Stimulated activated CD8-positive, alpha-beta memory T cell treated with anti-CD3 and anti-CD28 coated beads, Interleukin-15, amount 100 ng/mL, for 48 hours (primary cell): Measurements from ENCODE around the gene FCER1A.
"Not testable (repeated sequence)": the region's sequence is repeated elsewhere in the genome, so short reads cannot be mapped to it uniquely, and the experiment has no call there.

Source experiments
- DNase-seq, 2 donors: peaks; one replicate each; pipeline ENCODE4 v3.0.0-alpha.2; 2020; ENCODE audit warnings: low read depth in 2 of 2

Gene FCER1A

DNA sequence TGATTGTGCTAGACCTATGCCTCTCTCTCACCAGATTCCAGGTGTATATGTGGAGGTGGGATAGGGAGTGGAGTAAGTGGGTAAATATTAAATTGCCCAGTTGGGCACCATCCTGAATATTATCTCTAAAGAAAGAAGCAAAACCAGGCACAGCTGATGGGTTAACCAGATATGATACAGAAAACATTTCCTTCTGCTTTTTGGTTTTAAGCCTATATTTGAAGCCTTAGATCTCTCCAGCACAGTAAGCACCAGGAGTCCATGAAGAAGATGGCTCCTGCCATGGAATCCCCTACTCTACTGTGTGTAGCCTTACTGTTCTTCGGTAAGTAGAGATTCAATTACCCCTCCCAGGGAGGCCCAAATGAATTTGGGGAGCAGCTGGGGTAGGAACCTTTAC is at the start of gene FCER1A:
TSS of gene FCER1A (plus strand) at position 242 of the 400 bp plus-strand sequence. CDS start at position 271, 29 bp downstream.
- DNase-seq, result no peak

DNA sequence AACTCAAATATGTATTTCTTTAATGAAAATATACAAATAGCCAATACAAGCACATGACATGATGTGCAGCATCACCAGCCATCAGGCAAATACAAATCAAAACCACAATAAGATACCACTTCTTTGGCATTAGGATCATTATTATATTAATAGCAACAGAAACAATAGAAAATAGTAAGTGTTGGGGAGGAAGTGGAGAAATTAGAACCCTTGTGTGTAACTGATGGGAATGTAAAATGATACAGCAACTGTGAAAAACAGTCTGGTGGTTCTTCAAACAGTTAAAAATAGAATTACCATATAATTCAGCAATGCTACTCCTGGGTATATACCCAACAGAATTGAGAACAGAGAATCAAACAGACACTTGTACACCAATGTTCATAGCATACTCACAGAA is 40.8 kb upstream of the FCER1A start:
- no peak for DNase-seq

DNA sequence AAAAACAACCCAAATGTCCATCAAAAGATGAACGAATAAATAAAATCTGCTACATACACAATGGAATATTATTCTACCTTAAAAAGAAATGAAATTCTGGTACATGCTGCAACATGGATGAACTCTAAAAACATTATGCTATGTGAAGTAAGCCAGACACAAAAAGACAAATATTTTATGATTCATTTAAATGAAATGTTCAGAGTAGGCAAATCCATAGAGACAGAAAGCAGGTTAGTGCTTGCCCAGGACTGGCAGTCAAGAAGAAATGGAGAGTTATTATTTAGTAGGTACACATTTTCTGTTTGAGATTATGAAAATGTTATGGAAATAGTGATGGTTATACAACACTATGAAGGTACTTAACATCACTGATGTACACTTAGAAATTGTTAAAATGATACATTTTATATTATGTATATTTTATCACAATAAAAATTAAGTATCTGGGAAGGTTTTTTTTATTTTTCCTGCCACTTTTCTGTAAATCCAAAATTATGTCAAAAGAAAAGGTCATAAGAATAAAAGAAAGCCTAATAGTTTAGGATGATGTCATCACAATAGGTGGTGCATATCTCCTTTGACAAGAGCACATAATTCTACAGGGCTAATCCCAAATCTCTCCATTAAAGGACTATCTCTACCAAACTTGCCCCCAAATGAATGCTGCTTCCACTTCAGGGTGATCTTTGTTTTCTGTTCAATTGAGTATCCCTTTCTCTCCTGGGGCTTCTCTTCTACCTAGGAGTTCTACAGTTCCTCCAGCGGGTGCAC is 40.2 kb upstream of the FCER1A start:
- no peak for DNase-seq

DNA sequence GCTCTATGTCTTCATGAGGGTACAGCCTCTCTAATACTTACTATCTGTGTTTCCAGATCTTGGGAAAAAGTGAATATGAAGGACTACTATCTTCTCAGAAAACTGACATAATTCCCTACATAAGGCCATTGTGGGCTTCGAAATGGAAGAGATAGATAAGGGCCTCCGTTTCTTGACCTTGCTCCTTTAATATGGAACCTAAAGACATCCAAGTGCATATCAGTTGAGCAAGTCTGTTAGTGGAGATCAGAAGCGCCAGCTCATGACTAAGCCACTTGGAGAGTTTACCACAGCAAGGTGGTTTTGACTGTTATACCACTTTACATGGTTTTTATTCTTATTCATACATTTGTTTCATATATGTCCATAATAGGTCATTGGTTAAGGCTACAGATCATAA is 35.3 kb upstream of the FCER1A start:
- DNase-seq, result no peak

DNA sequence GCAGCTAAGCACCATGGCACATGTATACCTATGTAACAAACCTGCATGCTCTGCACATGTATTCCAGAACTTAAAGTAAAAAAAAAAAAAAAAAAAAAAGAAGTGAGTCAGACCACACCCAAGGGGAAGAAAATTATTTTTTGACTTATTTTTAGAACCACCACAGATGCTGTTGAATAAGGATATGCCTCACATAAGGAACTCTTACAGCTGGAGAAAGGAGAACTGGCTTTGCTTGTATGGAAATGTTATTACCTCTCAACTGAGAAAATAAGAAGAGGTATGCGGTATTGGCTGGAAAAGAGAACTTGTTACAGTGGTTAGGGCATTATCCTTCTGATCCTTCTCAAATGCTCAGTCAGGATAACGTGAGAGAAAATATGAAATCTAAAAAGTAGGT is 27.5 kb upstream of the FCER1A start:
- no peak for DNase-seq

DNA sequence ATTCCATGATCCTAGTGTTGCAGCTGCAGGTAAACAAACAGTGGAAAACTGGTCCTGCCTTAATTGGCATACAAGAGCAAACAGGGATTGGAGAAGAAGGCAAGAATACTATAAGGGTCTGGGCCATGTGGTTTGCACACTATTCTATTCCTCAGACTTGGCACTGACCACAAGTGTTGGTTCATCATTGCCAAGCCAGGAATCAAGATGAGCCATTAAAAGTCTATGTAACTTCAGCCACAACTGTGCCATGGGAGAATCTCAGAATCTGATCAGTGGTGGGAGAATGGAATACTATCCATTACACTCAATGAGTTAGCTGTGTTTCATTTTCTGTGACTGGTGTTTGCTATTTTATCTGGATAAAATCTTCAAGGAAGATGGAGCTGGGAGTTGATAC is 26.2 kb upstream of the FCER1A start:
- no peak for DNase-seq

DNA sequence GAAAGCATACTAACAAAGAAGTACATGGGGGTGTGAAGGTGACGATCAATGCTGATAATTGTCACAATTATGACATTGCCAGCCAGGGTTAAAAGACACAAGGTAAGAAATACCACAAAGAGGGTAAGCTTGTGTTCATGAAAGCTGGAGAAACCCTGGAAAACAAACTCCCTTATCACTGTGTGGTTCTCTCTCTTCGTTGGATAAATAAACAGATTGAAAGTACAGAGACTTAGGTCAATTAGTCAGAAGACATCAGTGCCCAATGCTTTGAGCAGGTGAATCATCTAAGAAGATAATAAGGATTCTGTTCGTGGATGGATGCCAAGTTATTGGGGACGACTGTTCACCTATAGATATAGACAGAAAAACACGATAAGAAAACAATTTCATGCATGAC is 22.4 kb upstream of the FCER1A start:
- DNase-seq, result no peak

DNA sequence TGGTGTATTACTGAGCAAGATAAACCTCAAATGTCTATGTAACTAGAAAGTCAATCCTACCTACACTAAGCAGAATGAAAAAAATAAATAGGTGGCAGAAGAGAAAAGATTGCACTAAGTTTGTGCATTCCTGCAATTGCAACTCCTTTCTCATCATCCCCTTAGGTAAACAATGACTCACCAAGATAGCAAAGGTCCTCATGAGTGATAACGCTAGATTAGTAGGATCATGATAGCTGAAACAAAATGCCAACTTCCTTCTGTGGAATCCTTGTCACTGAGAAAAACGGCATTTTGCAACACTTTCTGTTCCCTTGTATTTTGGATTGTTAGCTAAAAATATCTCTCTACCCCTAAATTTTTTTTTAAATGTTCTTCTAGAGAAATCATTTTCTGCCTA is 20.0 kb upstream of the FCER1A start:
- DNase-seq, result no peak

DNA sequence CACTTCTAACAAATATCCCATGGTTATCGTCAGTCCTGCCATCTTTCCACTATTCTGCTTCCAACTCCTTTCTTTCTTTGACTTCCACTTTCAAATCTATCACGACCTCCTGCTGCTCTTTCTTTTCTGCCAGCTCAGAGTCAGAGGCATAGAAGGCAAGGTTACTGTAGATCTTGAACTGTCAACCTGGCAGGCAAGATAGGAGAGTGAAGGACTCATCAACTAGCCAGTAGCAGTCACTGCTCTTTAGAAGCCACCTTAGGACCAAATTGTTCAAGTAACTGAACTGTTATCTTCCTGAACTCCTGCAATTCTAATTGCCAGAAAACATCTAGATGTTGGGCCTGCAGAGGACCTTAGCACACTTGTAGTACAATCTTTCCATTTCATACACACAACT is 13.1 kb upstream of the FCER1A start:
- DNase-seq, result no peak

DNA sequence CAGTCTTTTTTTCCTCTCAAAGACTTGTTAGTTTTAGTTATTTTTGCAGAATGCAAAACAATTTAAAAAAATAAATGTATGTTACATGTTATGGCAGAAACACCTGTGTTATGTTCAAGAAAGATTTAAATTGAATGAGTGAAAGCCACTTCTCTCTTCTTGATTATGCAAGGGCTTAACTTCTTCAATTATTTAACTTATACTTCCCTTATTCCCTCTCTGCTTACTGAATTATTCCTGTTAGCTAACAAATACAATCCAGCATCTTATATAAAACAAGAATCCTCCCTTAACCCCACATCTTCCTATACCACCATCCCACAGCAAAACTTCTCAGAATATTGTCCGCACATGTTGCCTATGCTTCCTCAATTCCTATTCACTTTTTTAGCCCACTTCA is 10.7 kb upstream of the FCER1A start:
- DNase-seq, result no peak

DNA sequence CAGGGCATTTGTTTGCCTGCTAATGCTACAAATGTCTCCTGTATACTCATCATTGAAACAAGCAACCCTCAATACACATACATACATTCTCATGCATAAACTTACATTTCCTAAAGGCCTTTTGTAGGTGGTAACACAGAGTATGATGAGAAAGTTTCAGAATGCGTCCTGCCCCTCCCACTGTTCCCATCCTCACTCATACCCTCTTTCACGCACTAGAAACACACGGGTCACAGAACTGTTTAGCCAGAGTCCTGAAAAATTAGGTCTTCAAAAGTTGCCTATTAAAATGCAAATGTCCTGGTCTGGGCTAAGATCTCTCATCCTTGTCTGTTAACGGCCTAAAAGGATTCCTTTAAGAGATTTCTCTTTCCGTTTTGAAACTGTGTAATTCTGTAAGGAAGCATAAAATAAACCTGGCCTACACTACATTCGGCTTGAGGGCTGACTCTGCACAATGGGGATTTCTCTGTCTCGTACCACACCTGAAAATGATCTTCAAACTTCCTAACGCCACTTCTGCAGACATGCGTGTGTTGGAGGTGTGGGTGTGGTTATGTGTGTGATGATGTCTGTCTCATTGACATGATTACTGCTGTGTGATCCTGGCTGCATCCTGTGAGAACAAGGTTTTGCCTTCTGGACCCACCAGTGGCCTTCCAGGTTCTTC is 5.3 kb upstream of the FCER1A start:
- DNase-seq, result no peak

DNA sequence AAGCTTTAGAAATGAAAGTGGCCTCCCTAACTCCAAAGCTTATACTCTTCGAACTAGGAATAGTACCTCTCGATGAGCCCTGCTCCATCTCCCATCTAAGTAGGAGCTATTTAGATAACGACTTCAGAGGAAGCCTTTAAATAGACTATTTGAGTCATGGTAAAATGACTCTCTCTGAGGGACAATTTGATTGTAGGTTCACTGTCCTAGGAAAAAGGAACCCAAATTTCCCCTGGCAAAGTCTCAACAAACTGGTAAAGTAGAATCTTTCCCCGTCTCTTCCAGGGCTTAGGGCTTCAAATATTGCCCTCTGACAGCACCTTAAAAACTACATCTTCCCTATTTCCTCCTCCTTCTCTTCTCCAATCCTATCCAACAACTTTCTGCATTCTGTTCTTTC is 2.0 kb upstream of the FCER1A start:
- no peak for DNase-seq

DNA sequence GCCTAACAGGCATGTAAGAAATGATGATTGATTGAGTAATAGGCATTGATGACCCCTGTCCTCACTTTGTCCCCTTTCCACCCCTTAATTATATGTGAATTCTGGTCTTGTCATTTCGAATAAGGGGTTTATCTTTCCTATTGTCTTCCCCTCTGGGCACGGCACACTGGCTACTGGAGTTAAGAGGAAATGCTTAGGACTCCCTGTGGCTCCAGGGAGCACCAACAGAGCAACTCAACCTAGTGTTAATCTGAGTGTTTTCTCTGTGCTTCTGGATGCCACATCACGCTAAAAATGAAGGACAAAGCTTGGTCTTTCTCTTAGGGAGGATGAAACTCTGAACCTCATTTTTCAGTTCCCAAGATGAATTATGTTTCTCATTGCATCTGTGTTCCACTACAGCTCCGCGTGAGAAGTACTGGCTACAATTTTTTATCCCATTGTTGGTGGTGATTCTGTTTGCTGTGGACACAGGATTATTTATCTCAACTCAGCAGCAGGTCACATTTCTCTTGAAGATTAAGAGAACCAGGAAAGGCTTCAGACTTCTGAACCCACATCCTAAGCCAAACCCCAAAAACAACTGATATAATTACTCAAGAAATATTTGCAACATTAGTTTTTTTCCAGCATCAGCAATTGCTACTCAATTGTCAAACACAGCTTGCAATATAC is 5.3 kb downstream of the FCER1A start:
- DNase-seq, result no peak

DNA sequence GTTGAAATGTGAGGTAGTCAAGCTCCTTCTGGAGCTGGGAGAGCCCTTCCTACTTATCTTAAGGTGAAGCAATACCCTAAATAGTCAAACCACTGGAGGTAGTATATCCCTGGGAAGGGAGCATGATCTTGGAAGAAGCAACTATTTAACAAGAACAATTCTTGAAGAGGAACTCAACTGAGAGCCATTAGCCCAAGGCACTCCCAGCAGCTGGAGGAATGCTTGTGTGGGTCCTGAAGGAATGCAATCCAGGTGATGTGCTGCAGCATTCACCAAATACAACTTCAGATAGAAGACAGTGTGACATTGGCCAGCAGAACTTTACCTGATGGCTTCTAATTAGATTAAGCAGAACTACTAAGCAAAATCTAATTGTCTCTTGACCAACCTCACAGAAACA is 9.5 kb downstream of the FCER1A start:
- no peak for DNase-seq

DNA sequence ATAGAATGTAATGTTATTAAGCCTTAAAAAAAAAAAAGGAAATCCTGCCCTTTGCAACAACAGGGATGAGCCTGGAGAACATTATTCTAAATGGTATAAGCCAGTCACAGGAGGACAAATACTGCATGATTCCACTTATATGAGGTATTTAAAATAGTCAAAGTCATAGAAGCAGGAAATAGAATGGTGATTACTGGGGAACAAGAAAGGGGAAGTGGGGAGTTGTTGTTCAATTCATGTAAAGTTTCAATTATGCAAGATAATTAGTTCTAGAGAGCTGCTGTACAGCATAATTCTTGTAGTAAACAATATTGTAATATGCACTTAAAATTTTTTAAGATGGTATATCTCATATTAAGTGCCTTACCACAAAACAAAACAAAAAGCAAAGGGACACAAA is 13.2 kb downstream of the FCER1A start:
- no peak for DNase-seq

DNA sequence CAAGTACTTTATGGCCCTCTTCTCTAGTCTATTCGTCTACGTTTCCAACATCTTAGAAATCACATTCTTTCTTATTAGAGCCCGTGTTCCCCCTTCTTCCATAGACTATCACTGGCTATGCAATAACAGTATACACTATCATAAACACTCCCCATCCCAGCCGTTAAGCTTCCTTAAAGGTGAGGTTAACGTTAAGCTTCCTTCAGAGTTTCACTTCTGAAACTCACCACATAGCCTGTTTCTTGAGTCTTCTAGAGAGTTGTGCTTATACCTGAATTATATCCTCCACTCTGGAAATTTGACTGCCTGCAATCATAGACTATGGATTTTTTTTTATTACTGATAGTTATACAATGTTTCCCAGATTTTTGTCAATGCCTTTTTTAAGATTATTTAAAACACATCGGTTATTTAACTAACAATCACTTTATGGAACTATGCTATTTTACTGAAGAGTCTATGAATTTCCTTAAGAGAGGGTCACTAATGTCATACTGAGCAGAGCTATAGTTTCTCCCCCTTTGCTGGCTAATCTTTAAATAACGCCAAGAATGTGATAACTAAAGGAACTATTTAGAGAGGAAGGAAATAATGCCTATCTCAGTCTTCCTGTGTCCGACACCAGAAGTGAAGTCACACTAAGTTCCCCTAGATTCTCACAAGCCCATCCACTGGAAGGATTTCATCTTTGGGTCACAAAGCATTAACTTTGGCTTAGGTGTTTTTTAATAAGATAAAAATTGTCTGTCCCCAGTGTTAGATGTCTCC is 16.8 kb downstream of the FCER1A start:
- no peak for DNase-seq

DNA sequence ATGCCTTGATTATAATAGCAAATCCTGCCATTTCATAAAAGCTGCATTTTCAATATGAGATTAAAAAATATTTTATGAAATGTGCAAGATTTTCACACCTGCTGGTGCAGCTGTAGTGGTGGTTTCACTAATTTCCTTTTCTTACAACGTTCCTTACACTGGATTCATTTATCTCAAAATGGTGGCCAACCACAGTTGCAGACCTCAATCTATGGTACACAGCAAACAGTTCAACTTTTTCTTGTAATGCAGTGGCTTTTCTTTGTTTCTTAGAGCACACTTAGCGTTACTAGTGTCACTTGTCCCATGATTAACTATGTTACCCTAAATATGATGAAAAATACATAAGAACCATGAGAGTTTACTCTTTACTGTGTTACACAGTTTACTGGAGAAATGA is 32.7 kb downstream of the FCER1A start:
- DNase-seq, result no peak

DNA sequence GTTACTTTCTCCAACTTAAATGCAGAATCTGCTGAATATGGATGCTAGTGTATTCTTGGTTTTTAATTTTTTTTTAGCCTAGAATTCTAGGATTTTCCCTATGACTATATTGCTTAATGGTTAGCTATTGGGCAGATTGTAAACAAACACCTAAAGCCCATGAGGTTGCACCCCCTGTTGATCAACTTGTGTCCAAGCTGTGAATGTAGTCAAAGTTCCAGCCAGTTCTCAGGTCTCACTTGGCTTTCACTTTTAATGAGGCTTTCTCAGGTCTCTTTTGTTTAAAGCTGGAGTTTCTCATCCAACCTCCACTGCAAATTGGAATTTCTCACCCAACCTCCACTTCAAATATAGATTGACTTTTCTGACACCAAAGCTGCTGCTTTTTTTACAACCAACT is 35.9 kb downstream of the FCER1A start:
- no peak for DNase-seq

DNA sequence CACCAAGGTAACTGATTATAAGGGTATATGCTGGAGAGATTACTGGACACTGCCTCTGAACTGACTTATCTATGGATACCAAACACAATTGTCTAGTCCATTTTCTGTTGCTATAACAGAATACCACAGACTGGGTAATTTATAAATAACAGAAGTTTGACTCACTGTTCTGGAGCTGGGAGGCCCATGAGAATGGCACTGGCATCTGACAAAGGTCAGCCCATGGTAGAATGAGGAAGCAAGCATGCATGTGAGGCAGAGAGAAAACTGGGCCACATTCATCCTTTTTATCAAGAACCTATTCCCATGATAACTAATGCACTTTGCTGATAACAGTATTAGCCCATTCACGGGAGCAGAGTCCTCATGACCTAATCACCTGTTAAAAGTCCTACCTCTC is 37.4 kb downstream of the FCER1A start:
- DNase-seq, result no peak

DNA sequence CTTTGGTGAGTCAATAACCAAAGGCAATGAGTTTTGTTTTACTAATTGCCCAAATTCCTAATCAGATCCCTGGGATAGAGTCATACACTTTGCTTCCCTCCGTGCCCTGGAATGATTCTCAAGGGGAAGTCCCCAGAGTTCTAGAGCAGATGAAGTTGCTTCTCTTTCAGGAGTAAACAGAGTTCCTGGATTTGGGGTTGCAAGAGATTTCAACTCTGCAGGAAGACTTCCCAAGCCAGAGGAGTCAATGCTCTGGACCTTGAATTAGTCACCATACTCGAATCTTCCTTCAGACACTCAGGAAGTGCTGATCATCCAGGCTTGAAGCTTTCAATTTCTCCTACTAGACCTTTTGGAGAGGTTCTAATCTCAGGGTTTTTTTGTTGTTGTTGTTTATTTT is 39.6 kb downstream of the FCER1A start:
- DNase-seq, result no peak

DNA sequence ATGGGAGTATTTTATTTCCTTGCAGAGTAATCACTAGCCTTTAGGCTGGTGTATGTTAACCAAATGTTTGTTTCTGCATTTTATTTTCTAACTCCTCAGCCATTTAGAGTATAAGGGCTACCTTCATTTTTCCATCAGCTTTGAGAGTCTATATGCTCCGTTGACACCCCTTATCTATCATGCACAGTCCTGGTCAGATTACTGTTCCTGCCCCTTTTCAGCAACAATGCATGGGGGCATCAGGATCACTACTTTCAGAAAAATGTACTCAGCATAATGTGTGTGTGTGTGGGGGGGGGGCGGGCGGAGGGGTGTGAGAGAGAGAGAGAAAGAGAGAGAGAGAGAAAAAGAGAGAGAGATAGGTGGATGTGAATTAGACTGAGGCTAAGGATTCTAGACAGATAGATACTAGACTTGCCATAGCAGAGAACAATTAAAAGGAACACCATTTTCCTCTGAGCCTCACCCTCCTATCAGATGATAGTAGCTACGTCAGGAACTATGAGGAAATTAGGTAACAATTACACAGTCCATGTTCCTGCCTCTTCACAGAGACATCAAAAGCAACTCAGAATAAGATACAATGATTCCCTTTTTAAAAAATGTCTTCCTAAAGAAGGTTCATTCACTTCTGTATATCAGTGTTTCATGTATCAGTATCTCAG is 40.8 kb downstream of the FCER1A start:
- DNase-seq, result no peak

DNA sequence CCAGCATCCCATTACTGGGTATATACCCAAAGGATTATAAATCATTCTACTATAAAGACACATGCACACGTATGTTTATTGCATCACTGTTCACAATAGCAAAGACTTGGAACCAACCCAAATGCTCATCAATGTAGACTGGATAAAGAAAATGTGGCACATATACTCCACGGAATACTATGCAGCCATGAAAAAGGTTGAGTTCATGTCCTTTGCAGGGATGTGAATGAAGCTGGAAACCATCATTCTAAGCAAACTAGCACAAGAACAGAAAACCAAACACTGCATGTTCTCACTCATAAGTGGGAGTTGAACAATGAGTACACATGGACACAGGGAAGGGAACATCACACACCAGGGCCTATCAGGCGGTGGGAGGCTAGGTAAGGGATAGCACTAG is 47.2 kb downstream of the FCER1A start:
- not testable (repeated sequence) for DNase-seq
